ENCODE data around the gene QRFP.

QRFP gene

GRCh38 chr9:130922893-130923610, 26.4 kb upstream of the QRFP start:
- DNase-seq (ENCODE audit: low read depth) = no peak
- TF ChIP-seq CTCF (IDR thresholded peaks at IDR 0.05; ENCODE audit: control insufficient read depth, insufficient read depth, low read depth, low read length, missing control alignments) = no peak
- H3K4me3 ChIP-seq (ENCODE audit: control insufficient read depth, low read depth, low read length) = no peak overlapping the region

DNA sequence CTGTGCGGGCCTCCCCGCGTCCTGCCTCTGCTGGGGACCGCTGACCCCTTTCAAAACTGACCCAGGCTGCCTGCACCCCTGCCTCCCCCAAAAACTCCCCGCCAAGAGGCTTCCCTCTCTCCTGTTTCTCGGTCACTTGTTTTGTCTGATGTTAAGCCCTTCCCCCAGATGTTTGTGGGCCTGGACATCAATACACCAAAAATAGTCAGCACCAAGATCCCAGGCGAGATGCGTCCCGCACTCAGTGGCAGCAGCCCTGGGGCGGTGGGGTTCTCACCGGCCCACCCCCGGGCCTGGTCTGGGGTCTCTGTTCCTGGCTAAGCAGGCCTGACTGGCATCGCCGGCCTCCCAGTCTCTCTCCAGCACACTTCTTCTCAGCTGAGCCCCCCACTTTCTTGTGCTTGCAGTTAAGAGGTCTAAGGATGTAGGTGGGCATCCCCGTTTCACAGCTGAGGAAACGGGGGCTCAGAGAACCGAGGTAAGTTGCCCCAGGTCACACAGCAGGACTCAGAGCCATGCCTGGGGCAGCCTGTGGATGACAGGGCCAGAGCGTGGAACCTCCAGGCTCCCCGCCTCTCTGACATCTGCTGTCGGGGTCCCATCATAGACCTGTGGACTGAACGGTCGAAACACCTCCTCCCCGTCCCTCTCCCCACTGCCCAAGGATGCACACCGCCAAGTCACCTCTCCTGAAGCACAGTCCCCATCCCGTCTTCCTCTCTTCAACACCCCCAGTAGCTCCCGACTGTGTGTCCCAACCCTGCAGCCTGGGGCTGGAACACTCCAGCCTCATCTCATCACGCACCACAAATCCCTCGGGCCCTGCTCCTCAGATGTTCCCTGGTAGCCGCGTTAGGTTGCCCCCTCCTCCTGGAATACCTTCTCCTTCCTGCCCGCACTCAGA, 25.6 kb upstream of the QRFP start:
- no peak overlapping the region for H3K4me3 ChIP-seq (ENCODE audit: control insufficient read depth, low read depth, low read length)
- no peak for DNase-seq (ENCODE audit: low read depth)
- TF ChIP-seq CTCF (IDR thresholded peaks at IDR 0.05; ENCODE audit: control insufficient read depth, insufficient read depth, low read depth, low read length, missing control alignments) = no peak

GRCh38 chr9:130921300-130921988, 24.8 kb upstream of the QRFP start:
- no peak for TF ChIP-seq CTCF (IDR thresholded peaks at IDR 0.05; ENCODE audit: control insufficient read depth, insufficient read depth, low read depth, low read length, missing control alignments)
- H3K4me3 ChIP-seq (ENCODE audit: control insufficient read depth, low read depth, low read length) = no peak overlapping the region
- no peak for DNase-seq (ENCODE audit: low read depth)

DNA sequence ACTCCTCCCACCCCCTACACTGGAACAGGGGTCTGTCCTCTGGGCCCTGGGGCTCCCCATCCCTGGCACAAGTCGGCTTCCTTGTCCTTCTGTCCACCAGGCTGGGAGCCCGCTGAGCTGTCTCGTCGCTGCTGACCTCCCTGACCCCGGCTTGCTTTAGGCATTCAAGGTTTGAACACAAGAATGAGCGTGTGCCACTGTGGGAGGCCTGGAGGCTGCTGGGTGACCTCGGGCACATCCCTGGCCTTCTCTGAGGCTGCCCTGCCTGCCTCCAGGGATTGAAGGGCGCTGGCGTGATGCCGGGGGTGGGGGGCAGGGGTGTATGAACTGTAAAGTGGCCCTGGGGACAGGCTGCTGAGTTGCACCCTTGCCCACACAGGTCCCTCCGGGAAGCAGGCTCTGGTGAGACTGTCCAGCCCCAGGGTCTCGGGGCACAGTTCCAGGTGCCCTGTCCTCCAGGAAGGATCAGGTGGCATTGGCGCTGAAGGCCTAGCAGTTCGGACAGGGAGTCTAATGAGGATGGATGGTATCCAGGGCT, 24.2 kb upstream of the QRFP start:
- no peak overlapping the region for H3K4me3 ChIP-seq (ENCODE audit: control insufficient read depth, low read depth, low read length)
- TF ChIP-seq CTCF (IDR thresholded peaks at IDR 0.05; ENCODE audit: control insufficient read depth, insufficient read depth, low read depth, low read length, missing control alignments) = no peak
- no peak for DNase-seq (ENCODE audit: low read depth)

- no peak for DNase-seq (ENCODE audit: low read depth)
- TF ChIP-seq CTCF (IDR thresholded peaks at IDR 0.05; ENCODE audit: control insufficient read depth, insufficient read depth, low read depth, low read length, missing control alignments) = no peak
- H3K4me3 ChIP-seq (ENCODE audit: control insufficient read depth, low read depth, low read length) = no peak overlapping the region
These were observed 23.6 kb upstream of the QRFP start for GRCh38 chr9:130920233-130920632.

GRCh38 chr9:130919559-130920145, 23.0 kb upstream of the QRFP start:
- no peak for DNase-seq (ENCODE audit: low read depth)
- no peak overlapping the region for H3K4me3 ChIP-seq (ENCODE audit: control insufficient read depth, low read depth, low read length)
- TF ChIP-seq CTCF (IDR thresholded peaks at IDR 0.05; ENCODE audit: control insufficient read depth, insufficient read depth, low read depth, low read length, missing control alignments) = no peak

Measured in AG09309 (cell line).